Measurements from ENCODE around the gene NR1H4. TPM values are rescaled to one million over a fixed set of nuclear protein-coding genes. Genes with fewer than 3 reads are reported as not detected.

NR1H4 gene
- total and polyA plus RNA-seq, 2 of the 8 experiments (the other 6 are each of a cell fraction or from before 2014, with no cell fraction given): not detected

DNA sequence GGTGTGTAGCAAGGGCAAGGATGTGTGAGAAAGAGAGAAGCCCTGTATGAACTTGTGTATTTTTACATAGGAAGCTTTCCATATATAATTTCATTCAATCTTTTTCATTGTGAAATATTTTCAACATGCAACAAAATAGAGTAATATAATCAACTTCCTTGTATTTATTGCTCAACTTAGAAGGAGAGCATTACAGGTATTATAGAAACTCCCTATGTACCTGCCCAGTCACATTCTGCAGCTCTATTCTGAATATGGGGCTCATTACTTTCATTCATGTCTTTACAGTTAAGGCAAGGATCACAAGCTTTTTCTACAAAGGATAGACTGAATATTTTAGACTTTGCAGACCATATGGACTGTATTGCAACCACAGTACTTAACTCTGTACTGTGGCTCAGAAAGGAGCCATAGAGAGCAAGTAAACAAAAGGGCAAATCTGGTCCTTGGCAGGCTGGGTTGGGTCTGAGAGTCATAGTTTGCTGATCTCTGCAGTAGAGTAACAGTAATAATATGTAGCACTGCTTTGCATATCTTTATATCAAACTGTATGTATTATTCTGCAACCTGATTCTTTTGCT is 11.3 kb downstream of the NR1H4 start:
- Histone ChIP-seq H3K14ac (ENCODE audit: insufficient read length) (no peak overlapping the region), H4K91ac (replicated peaks; ENCODE audit: insufficient read length, low read length) (no peak overlapping the region), H3K9ac (replicated peaks in 1 of 4; ENCODE audit: extremely low read depth in 1 of 4, low read depth in 3 of 4, low read length in 3 of 4) (no peak overlapping the region), H3K23me2 (ENCODE audit: low read depth, low read length) (no peaks in the 10 kb centered on the region), H3K4me1 (replicated peaks in 1 of 4; ENCODE audit: control insufficient read depth in 3 of 4, insufficient read depth in 4 of 4, low read length in 3 of 4) (peaks cover 0 to 3% (median 0%) of the 10 kb centered on the region in 4 experiments; a peak in 1 of 7 replicates), H4K20me1 (replicated peaks in 1 of 2; ENCODE audit: control insufficient read depth in 1 of 2, insufficient read depth in 2 of 2, low read length in 2 of 2) (no peaks in the 10 kb centered on the region), H2BK120ac (replicated peaks; ENCODE audit: low read depth, low read length) (no peak overlapping the region), H3K79me1 (ENCODE audit: low read depth, low read length) (no peaks in the 10 kb centered on the region), H3K4me3 (ENCODE audit: extremely low read depth in 1 of 4, insufficient read depth in 2 of 4, low read depth in 3 of 4, low read length in 4 of 4) (no peak overlapping the region), H3K27ac (ENCODE audit: low read depth, low read length) (no peak overlapping the region), H4K5ac (ENCODE audit: insufficient read length, low read depth, low read length) (no peak overlapping the region), H3K56ac (replicated peaks; ENCODE audit: insufficient read length, low read depth, low read length) (no peak overlapping the region), H3K79me2 (ENCODE audit: control insufficient read depth in 1 of 2, insufficient read depth in 2 of 2, low read length in 2 of 2) (no peaks in the 10 kb centered on the region), H2BK20ac (ENCODE audit: low read length) (no peak overlapping the region), H3K27me3 (replicated peaks in 1 of 4; ENCODE audit: control insufficient read depth in 3 of 4, extremely low read depth in 1 of 4, insufficient read depth in 3 of 4, low read length in 3 of 4) (no peaks in the 10 kb centered on the region), H2AFZ (ENCODE audit: low read length) (no peak overlapping the region), H3K9me3 (ENCODE audit: insufficient read depth in 2 of 2, low read depth in 1 of 2, low read length in 1 of 2) (no peaks in the 10 kb centered on the region), H2BK15ac (ENCODE audit: low read length) (no peak overlapping the region), H3K23ac (ENCODE audit: insufficient read length) (no peak overlapping the region), H3K4ac (replicated peaks; ENCODE audit: insufficient read length, low read depth, low read length) (no peak overlapping the region), H2BK5ac (ENCODE audit: low read depth, low read length) (no peak overlapping the region), H3K36me3 (ENCODE audit: control insufficient read depth in 2 of 4, insufficient read depth in 4 of 4, low read length in 3 of 4) (no peaks in the 10 kb centered on the region), H2AK5ac (ENCODE audit: low read depth, low read length) (no peak overlapping the region), H4K8ac (ENCODE audit: extremely low read depth, insufficient read depth, low read length) (no peak overlapping the region), H2BK12ac (ENCODE audit: low read depth, low read length) (no peak overlapping the region), H3K18ac (ENCODE audit: extremely low read depth, low read length) (no peak overlapping the region), H3K4me2 (ENCODE audit: insufficient read depth in 1 of 2, low read depth in 2 of 2, low read length in 2 of 2) (no peak overlapping the region)
- POLR2A ChIA-PET (ENCODE audit: partially characterized antibody): no interaction called here
- CTCF ChIA-PET (ENCODE audit: partially characterized antibody): interaction anchor here (1.2 kb wide), 1 partner anchor 34 kb away, joined by 4 read pairs; no protein-coding TSS in a partner anchor
- FAIRE-seq: no peak
- no peak for DNase-seq (ENCODE audit: low read depth in 1 of 2, low spot score in 2 of 2)
- TF ChIP-seq KDM1A (IDR thresholded peaks at IDR 0.05; ENCODE audit: borderline replicate concordance, low read length) (no peak), YY1 (IDR thresholded peaks at IDR 0.05; ENCODE audit: low read depth, low read length) (no peak), GTF2F1 (IDR thresholded peaks at IDR 0.05; ENCODE audit: borderline replicate concordance, low read depth, low read length) (no peak), RNF2 (IDR thresholded peaks at IDR 0.05; ENCODE audit: borderline replicate concordance, low read depth, low read length, missing control alignments, poor library complexity, severe bottlenecking) (no peak), SP4 (IDR thresholded peaks at IDR 0.05; ENCODE audit: low read length) (no peak), SRF (IDR thresholded peaks at IDR 0.05; ENCODE audit: low read depth, low read length) (no peak), POLR2A (IDR thresholded peaks at IDR 0.05; ENCODE audit: control extremely low read depth in 1 of 2, low read depth in 2 of 2, low read length in 2 of 2) (no peak), POLR2AphosphoS5 (IDR thresholded peaks at IDR 0.05; ENCODE audit: low read depth, low read length) (no peak), EP300 (IDR thresholded peaks at IDR 0.05; ENCODE audit: borderline replicate concordance in 1 of 2, low read depth in 2 of 2, low read length in 2 of 2) (no peak), CEBPB (IDR thresholded peaks at IDR 0.05; ENCODE audit: low read depth, low read length) (no peak)
- TF ChIP-seq, protein P1, sequence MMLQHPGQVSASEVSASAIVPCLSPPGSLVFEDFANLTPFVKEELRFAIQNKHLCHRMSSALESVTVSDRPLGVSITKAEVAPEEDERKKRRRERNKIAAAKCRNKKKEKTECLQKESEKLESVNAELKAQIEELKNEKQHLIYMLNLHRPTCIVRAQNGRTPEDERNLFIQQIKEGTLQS (IDR thresholded peaks at IDR 0.05; ENCODE audit: insufficient read depth, low read depth, low read length): no peak
- TF ChIP-seq, protein P2, sequence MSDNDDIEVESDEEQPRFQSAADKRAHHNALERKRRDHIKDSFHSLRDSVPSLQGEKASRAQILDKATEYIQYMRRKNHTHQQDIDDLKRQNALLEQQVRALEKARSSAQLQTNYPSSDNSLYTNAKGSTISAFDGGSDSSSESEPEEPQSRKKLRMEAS (IDR thresholded peaks at IDR 0.05): no peak
- TF ChIP-seq, protein P3, sequence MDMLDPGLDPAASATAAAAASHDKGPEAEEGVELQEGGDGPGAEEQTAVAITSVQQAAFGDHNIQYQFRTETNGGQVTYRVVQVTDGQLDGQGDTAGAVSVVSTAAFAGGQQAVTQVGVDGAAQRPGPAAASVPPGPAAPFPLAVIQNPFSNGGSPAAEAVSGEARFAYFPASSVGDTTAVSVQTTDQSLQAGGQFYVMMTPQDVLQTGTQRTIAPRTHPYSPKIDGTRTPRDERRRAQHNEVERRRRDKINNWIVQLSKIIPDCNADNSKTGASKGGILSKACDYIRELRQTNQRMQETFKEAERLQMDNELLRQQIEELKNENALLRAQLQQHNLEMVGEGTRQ (IDR thresholded peaks at IDR 0.05; ENCODE audit: low read length): no peak

All from H1 (cell line).